Measurements from ENCODE around the gene TMA7. TPM values are rescaled to one million over a fixed set of nuclear protein-coding genes. Genes with fewer than 3 reads are reported as not detected.

Gene TMA7
- total RNA-seq, 6 experiments from 2014 or later = 64.8 to 182 (median 80.1) TPM

GRCh38 chr3:48419597-48419996 is 20.5 kb upstream of the TMA7 start:
- no peak for ATAC-seq
- WGBS (ENCODE audit: insufficient coverage, low coverage, low lambda C conversion rate, missing lambda C conversion rate) = no CpG with 5 or more reads among the region's 17 CpGs
- no peak for TF ChIP-seq CTCF (IDR thresholded peaks at IDR 0.05)
- no peak for TF ChIP-seq POLR2A (IDR thresholded peaks at IDR 0.05)
- Histone ChIP-seq H3K36me3 (peaks cover 0 to 50% (median 24%) of the 10 kb centered on the region in 4 donors), H3K4me1 (peaks cover 0 to 23% (median 1%) of the 10 kb centered on the region in 4 donors), H3K27me3 (no peaks in the 10 kb centered on the region), H3K9me3 (no peaks in the 10 kb centered on the region), H3K4me3 (no peak overlapping the region), H3K27ac (no peak overlapping the region)
- intact Hi-C loops (cut with DNase I) = no loop called here
- no peak for DNase-seq

- Histone ChIP-seq H3K36me3 (peaks cover 0 to 40% (median 22%) of the 10 kb centered on the region in 4 donors), H3K27ac (no peak overlapping the region), H3K4me3 (no peak overlapping the region), H3K9me3 (no peaks in the 10 kb centered on the region), H3K4me1 (peaks cover 0 to 31% (median 1%) of the 10 kb centered on the region in 4 donors), H3K27me3 (no peaks in the 10 kb centered on the region)
- intact Hi-C loops (cut with DNase I) = no loop called here
- ATAC-seq (peak in 1 of 4 donors; percentile 17), DNase-seq (no peak)
- TF ChIP-seq CTCF (IDR thresholded peaks at IDR 0.05) (no peak), POLR2A (IDR thresholded peaks at IDR 0.05) (no peak)
- 27% methylated on average over 3 of the region's 14 CpGs for WGBS (ENCODE audit: insufficient coverage, low coverage, low lambda C conversion rate, missing lambda C conversion rate)
These were observed 19.5 kb upstream of the TMA7 start for GRCh38 chr3:48420561-48420960.

GRCh38 chr3:48422272-48422671 is 17.8 kb upstream of the TMA7 start:
- no peak overlapping the region for H3K4me3 ChIP-seq
- H3K9me3 ChIP-seq = no peaks in the 10 kb centered on the region
- no peak for DNase-seq
- no peaks in the 10 kb centered on the region for H3K27me3 ChIP-seq
- peaks cover 0 to 28% (median 12%) of the 10 kb centered on the region in 4 donors for H3K36me3 ChIP-seq
- WGBS (ENCODE audit: insufficient coverage, low coverage, low lambda C conversion rate, missing lambda C conversion rate) = no CpG with 5 or more reads among the region's 3 CpGs
- no peak overlapping the region for H3K27ac ChIP-seq
- peak in 1 of 4 donors; percentile 3 for ATAC-seq
- H3K4me1 ChIP-seq = peaks cover 2 to 47% (median 8%) of the 10 kb centered on the region in 4 donors
- TF ChIP-seq CTCF (IDR thresholded peaks at IDR 0.05) = no peak
- TF ChIP-seq POLR2A (IDR thresholded peaks at IDR 0.05) = no peak
- intact Hi-C loops (cut with DNase I) = no loop called here

- Histone ChIP-seq H3K4me3 (no peak overlapping the region), H3K4me1 (peaks cover 2 to 51% (median 10%) of the 10 kb centered on the region in 4 donors), H3K36me3 (peaks cover 0 to 24% (median 10%) of the 10 kb centered on the region in 4 donors), H3K9me3 (no peaks in the 10 kb centered on the region), H3K27me3 (no peaks in the 10 kb centered on the region), H3K27ac (no peak overlapping the region)
- no peak for ATAC-seq
- no peak for DNase-seq
- TF ChIP-seq CTCF (IDR thresholded peaks at IDR 0.05) = no peak
- TF ChIP-seq POLR2A (IDR thresholded peaks at IDR 0.05) = no peak
- no CpG with 5 or more reads among the region's 8 CpGs for WGBS (ENCODE audit: insufficient coverage, low coverage, low lambda C conversion rate, missing lambda C conversion rate)
- intact Hi-C loops (cut with DNase I) = no loop called here
These were observed 17.4 kb upstream of the TMA7 start for GRCh38 chr3:48422681-48423080.
